IMR-90 (cell line): ENCODE measurements around the gene TREM1. TPM values are rescaled to one million over a fixed set of nuclear protein-coding genes. Genes with fewer than 3 reads are reported as not detected.

Source experiments
- ATAC-seq: fragments of 200-7000 bp; cut with Tn5 transposase; 2 replicates; pipeline ENCODE4 v1.9.1; 2020; ENCODE audit warnings: low read depth, mild to moderate bottlenecking, moderate library complexity
- BruUV-seq: library from RNA; stranded (reverse); fragments of 400-500 nt; replicated peaks from 2 replicates; lab custom pipeline; 2021; lab: Mats Ljungman, UMichigan
- CTCF ChIA-PET: fragments of 300-600 bp; formaldehyde crosslinking; extraction: SDS; loops from one replicate; lab custom pipeline; 2021; ENCODE audit warnings: antibody characterized with exemption; lab: Yijun Ruan, JAX
- POLR2A ChIA-PET: fragments of 300-600 bp; sonication (Branson Sonifier 250); formaldehyde crosslinking; loops from one replicate; lab custom pipeline; 2022; ENCODE audit warnings: antibody characterized with exemption; ENCODE audit not compliant: unreplicated experiment; lab: Charles Lee
- DNase-seq: peaks from one replicate; pipeline ENCODE4 v3.0.0; 2013
- H2AFZ ChIP-seq: replicated peaks from 2 replicates; pipeline ENCODE3; 2013; ENCODE audit warnings: low read length, mild to moderate bottlenecking; ENCODE audit not compliant: poor library complexity
- H2AK5ac ChIP-seq: 2 replicates; pipeline ENCODE4 v1.6.1; 2013; ENCODE audit warnings: low read depth, low read length, inconsistent platforms
- H2AK9ac ChIP-seq: replicated peaks from 2 replicates; pipeline ENCODE3; 2013; ENCODE audit warnings: mild to moderate bottlenecking, low read depth, low read length, moderate library complexity; ENCODE audit not compliant: poor library complexity
- H2BK120ac ChIP-seq: 2 replicates; pipeline ENCODE4 v1.6.1; 2013; ENCODE audit warnings: low read depth, low read length, inconsistent platforms
- H2BK15ac ChIP-seq: 3 replicates; pipeline ENCODE4 v1.6.1; 2013; ENCODE audit warnings: low read depth, low read length, inconsistent platforms
- H2BK20ac ChIP-seq: 2 replicates; pipeline ENCODE4 v1.6.1; 2013; ENCODE audit warnings: low read depth, mild to moderate bottlenecking, inconsistent platforms, low read length, moderate library complexity
- H2BK5ac ChIP-seq: 2 replicates; pipeline ENCODE4 v1.6.1; 2013; ENCODE audit warnings: mild to moderate bottlenecking, low read depth, low read length, inconsistent platforms; ENCODE audit not compliant: poor library complexity, severe bottlenecking
- H3K14ac ChIP-seq: replicated peaks from 2 replicates; pipeline ENCODE4 v1.6.1; 2013; ENCODE audit warnings: low read depth, low read length, inconsistent platforms
- H3K18ac ChIP-seq: 2 replicates; pipeline ENCODE4 v1.6.1; 2013; ENCODE audit warnings: low read depth, low read length, control low read depth
- H3K23ac ChIP-seq: 2 replicates; pipeline ENCODE4 v1.6.1; 2013; ENCODE audit warnings: low read depth, low read length, inconsistent platforms
- H3K27ac ChIP-seq: 2 replicates; pipeline ENCODE4 v1.5.1; 2013; ENCODE audit warnings: mild to moderate bottlenecking, control low read depth, low read length; ENCODE audit not compliant: insufficient read depth
- H3K27me3 ChIP-seq: 2 replicates; pipeline ENCODE4 v1.6.1; 2013; ENCODE audit warnings: low read length; ENCODE audit not compliant: control insufficient read depth, insufficient read depth
- H3K36me3 ChIP-seq: 2 replicates; pipeline ENCODE4 v1.6.1; 2013; ENCODE audit warnings: low read length, mixed read lengths; ENCODE audit not compliant: control insufficient read depth, insufficient read depth
- H3K4ac ChIP-seq: 2 replicates; pipeline ENCODE4 v1.6.1; 2013; ENCODE audit warnings: low read depth, low read length, inconsistent platforms
- H3K4me1 ChIP-seq: 2 replicates; pipeline ENCODE4 v1.6.1; 2013; ENCODE audit warnings: low read length, mixed read lengths; ENCODE audit not compliant: control insufficient read depth, insufficient read depth
- H3K4me2 ChIP-seq: 2 replicates; pipeline ENCODE4 v1.6.1; 2013; ENCODE audit warnings: low read depth, mild to moderate bottlenecking, control low read depth, low read length, moderate library complexity
- H3K4me3 ChIP-seq: 2 replicates; pipeline ENCODE4 v1.5.1; 2013; ENCODE audit warnings: low read depth, mild to moderate bottlenecking, control low read depth, low read length, moderate library complexity; ENCODE audit not compliant: insufficient read depth
- H3K56ac ChIP-seq: 2 replicates; pipeline ENCODE4 v1.6.1; 2013; ENCODE audit warnings: low read length, inconsistent platforms; ENCODE audit not compliant: insufficient read depth; ENCODE audit errors: extremely low read depth
- H3K79me1 ChIP-seq, 2 experiments: 2 replicates each; pipeline ENCODE4 v1.6.1; 2013; ENCODE audit warnings: low read length in 2 of 2, inconsistent platforms in 1 of 2, low read depth in 1 of 2
- H3K9ac ChIP-seq: 2 replicates; pipeline ENCODE4 v1.6.1; 2013; ENCODE audit warnings: low read depth, low read length, control low read depth
- H3K9me1 ChIP-seq: 2 replicates; pipeline ENCODE4 v1.6.1; 2013; ENCODE audit warnings: low read length, inconsistent platforms; ENCODE audit not compliant: insufficient read depth
- H3K9me3 ChIP-seq: 2 replicates; pipeline ENCODE4 v1.6.1; 2013; ENCODE audit warnings: low read length; ENCODE audit not compliant: control insufficient read depth, insufficient read depth
- H4K20me1 ChIP-seq: 2 replicates; pipeline ENCODE4 v1.6.1; 2013; ENCODE audit warnings: low read length, inconsistent platforms; ENCODE audit not compliant: insufficient read depth
- H4K5ac ChIP-seq: 2 replicates; pipeline ENCODE4 v1.6.1; 2013; ENCODE audit warnings: mild to moderate bottlenecking, low read depth, low read length, control low read depth
- H4K8ac ChIP-seq, 2 experiments: 2 replicates each; pipeline ENCODE4 v1.6.1; 2013; ENCODE audit warnings: low read depth in 2 of 2, low read length in 2 of 2, control low read depth in 1 of 2, inconsistent platforms in 1 of 2
- H4K91ac ChIP-seq: 2 replicates; pipeline ENCODE4 v1.6.1; 2013; ENCODE audit warnings: low read depth, low read length, inconsistent platforms; ENCODE audit not compliant: insufficient read depth
- BHLHE40 ChIP-seq: fragments of 150-350 bp; IDR thresholded peaks from 2 replicates; pipeline ENCODE4 v1.6.1; 2016; ENCODE audit warnings: mild to moderate bottlenecking, low read depth, low read length
- FOS ChIP-seq: fragments of 150-350 bp; IDR thresholded peaks from 2 replicates; pipeline ENCODE4 v1.6.1; 2016; ENCODE audit warnings: low read depth, low read length
- MAFK ChIP-seq: IDR thresholded peaks from 2 replicates; pipeline ENCODE4 v1.6.1; 2012; ENCODE audit warnings: low read depth, low read length, improper control_type of control experiment
- MXI1 ChIP-seq: IDR thresholded peaks from 2 replicates; pipeline ENCODE4 v1.6.1; 2012; ENCODE audit warnings: low read depth, mild to moderate bottlenecking, low read length, moderate library complexity, borderline replicate concordance
- NFE2L2 ChIP-seq: fragments of 150-350 bp; IDR thresholded peaks from 2 replicates; pipeline ENCODE4 v1.6.1; 2016; ENCODE audit warnings: low read depth, mild to moderate bottlenecking, low read length
- POLR2A ChIP-seq: IDR thresholded peaks from 2 replicates; pipeline ENCODE4 v1.6.1; 2012; ENCODE audit warnings: mild to moderate bottlenecking, low read depth, low read length
- RAD21 ChIP-seq: IDR thresholded peaks from 2 replicates; pipeline ENCODE4 v1.6.1; 2012; ENCODE audit warnings: low read length, improper control_type of control experiment
- RCOR1 ChIP-seq: IDR thresholded peaks from 2 replicates; pipeline ENCODE4 v1.6.1; 2012; ENCODE audit warnings: mild to moderate bottlenecking, low read length, improper control_type of control experiment; ENCODE audit not compliant: insufficient replicate concordance
- SMC3 ChIP-seq: fragments of 150-350 bp; IDR thresholded peaks from 2 replicates; pipeline ENCODE4 v1.6.1; 2016; ENCODE audit warnings: low read depth, mild to moderate bottlenecking, antibody characterized with exemption, low read length, moderate library complexity
- WGBS, 2 experiments: methylation state at CpG; one replicate each; pipeline versions ENCODE4 v1.1.5 to v1.1.7; 2013; ENCODE audit warnings: missing lambda C conversion rate in 2 of 2; ENCODE audit not compliant: insufficient read length in 1 of 2; ENCODE audit errors: extremely low coverage in 2 of 2; 5-methylcytosine and 5-hydroxymethylcytosine counted together
- dilution Hi-C: fragments of 300-500 bp; cut with HindIII; formaldehyde crosslinking; loops from one replicate; pipeline ENCODE4 v1.14.3; 2018; ENCODE audit warnings: low sequenced_read_pairs; ENCODE audit not compliant: unreplicated experiment
- in situ Hi-C: fragments of 300-500 bp; cut with MboI; formaldehyde crosslinking; loops from 3 replicates; pipeline ENCODE4 v1.14.3; 2019; ENCODE audit warnings: low sequenced_read_pairs, inconsistent platforms, mixed read lengths
- intact Hi-C: fragments of 100-400 bp; cut with micrococcal nuclease; formaldehyde crosslinking; loops from 2 replicates; pipeline ENCODE4 v1.10.0; 2022
- polyA plus RNA-seq, 3 experiments: library from polyadenylated mRNA; depleted of rRNA; stranded (reverse); fragments of >200 nt; gene quantifications; 2 replicates each; pipeline ENCODE4 v1.2.3, GENCODE V29; 2012; ENCODE audit warnings: low replicate concordance in 1 of 3
- total RNA-seq: library from RNA; depleted of rRNA; stranded (reverse); fragments of >200 nt; gene quantifications from 2 replicates; pipeline ENCODE4 v1.2.3, GENCODE V29; 2012

TREM1 gene
- total and polyA plus RNA-seq, 2 of the 4 experiments (the other 2 are of a cell fraction), result not detected

GRCh38 chr6:41269166-41269565 lies 17.3 kb downstream of the TREM1 start:
- no peak overlapping the region for H2AK5ac ChIP-seq
- ATAC-seq (no peak), DNase-seq (no peak)
- H2BK5ac ChIP-seq, result no peak overlapping the region
- no TSS peak for BruUV-seq
- POLR2A ChIA-PET, result no interaction called here
- no peak overlapping the region for H2BK120ac ChIP-seq
- no peak overlapping the region for H3K56ac ChIP-seq
- TF ChIP-seq FOS (no peak), MAFK (no peak), POLR2A (no peak), NFE2L2 (no peak), RAD21 (no peak), SMC3 (no peak), BHLHE40 (no peak), RCOR1 (no peak), MXI1 (no peak)
- H3K9ac ChIP-seq, result no peak overlapping the region
- H3K4me1 ChIP-seq, result no peaks in the 10 kb centered on the region
- WGBS, 2 experiments, result no CpG with 5 or more reads among the region's 2 CpGs
- in situ Hi-C loops (no loop called here), dilution Hi-C loops (no loop called here), intact Hi-C loops (no loop called here)
- no peaks in the 10 kb centered on the region for H4K20me1 ChIP-seq
- H2AK9ac ChIP-seq, result no peak overlapping the region
- H4K91ac ChIP-seq, result no peak overlapping the region
- H3K4ac ChIP-seq, result no peak overlapping the region
- CTCF ChIA-PET, result no interaction called here
- no peak overlapping the region for H3K4me3 ChIP-seq
- H3K27me3 ChIP-seq, result no peaks in the 10 kb centered on the region; the same call in 1 of the 2 replicates
- H2BK20ac ChIP-seq, result no peak overlapping the region
- H3K18ac ChIP-seq, result no peak overlapping the region
- no peak overlapping the region for H2AFZ ChIP-seq
- H4K5ac ChIP-seq, result no peak overlapping the region
- H3K23ac ChIP-seq, result no peak overlapping the region
- H3K36me3 ChIP-seq, result no peaks in the 10 kb centered on the region
- no peak overlapping the region for H3K4me2 ChIP-seq
- no peaks in the 10 kb centered on the region for H3K9me3 ChIP-seq
- no peak overlapping the region for H2BK15ac ChIP-seq
- no peak overlapping the region for H3K27ac ChIP-seq
- no peak overlapping the region for H4K8ac ChIP-seq
- no peaks in the 10 kb centered on the region for H3K79me1 ChIP-seq
- H3K9me1 ChIP-seq, result no peaks in the 10 kb centered on the region
- no peak overlapping the region for H3K14ac ChIP-seq
